GM21576 (cell line): ENCODE results near the gene PLA2G6.
"Not testable (repeated sequence)": the region's sequence is repeated elsewhere in the genome, so short reads cannot be mapped to it uniquely, and the experiment has no call there.

Experiments used
- ATAC-seq: cut with Tn5 transposase; IDR thresholded peaks from one replicate; pipeline ENCODE4 v1.9.1; 2021; ENCODE audit warnings: mild to moderate bottlenecking, moderate library complexity; ENCODE audit not compliant: unreplicated experiment

Gene PLA2G6

GRCh38 chr22:38169116-38169515, 12.5 kb downstream of the PLA2G6 start:
- no peak for ATAC-seq

GRCh38 chr22:38167988-38168407, 13.6 kb downstream of the PLA2G6 start:
- no peak for ATAC-seq

DNA sequence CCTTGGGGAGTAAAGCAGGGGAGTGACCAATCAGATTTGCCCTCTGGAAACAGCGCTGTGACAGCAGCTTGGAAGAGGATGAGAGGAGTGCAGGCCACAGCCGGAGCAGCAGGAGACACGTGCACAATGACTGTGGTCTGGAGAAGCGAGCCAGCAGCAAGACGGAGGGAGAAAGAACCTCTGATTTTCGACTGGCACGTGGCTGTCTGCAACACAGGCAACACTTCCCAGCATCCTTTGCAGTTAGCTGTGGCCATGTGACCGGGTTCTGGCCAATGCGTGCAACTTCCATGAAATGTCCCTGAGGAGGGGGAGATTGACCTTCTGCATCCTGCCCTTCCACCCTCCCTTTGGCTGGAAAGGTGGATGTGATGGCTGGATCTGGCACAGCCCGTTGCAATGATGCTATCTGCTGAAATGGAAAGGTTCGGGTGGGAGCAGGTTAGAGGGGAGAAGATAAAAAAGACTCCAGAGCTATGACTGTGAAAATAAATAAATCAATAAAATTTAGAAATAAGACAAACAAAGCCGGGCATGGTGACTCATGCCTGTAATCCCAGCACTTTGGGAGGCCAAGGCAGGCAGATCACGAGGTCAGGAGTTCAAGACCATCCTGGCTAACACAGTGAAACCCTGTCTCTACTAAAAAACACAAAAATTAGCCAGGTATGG, 15.6 kb downstream of the PLA2G6 start:
- ATAC-seq, result no peak

DNA sequence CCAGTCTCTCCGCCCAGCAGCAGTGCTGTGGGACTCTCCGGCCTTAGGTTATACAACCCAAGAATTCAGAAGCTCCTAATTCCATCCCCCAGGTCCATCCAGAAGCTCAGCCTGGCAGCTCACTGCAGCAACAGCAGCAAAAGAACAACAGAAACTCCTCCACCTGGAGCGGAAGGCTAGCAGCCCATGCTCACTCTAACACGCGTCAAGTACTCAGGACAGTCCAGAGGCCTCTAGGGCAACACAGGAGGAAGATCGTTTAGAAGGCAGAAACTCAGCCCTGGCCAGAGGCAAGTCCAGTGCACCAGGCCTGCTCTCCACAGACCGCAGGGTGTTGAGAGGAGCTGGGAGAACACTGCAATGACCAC, 17.1 kb downstream of the PLA2G6 start:
- ATAC-seq, result no peak

- ATAC-seq, result no peak
Measured at GRCh38 chr22:38163844-38164550, 17.6 kb downstream of the PLA2G6 start.

DNA sequence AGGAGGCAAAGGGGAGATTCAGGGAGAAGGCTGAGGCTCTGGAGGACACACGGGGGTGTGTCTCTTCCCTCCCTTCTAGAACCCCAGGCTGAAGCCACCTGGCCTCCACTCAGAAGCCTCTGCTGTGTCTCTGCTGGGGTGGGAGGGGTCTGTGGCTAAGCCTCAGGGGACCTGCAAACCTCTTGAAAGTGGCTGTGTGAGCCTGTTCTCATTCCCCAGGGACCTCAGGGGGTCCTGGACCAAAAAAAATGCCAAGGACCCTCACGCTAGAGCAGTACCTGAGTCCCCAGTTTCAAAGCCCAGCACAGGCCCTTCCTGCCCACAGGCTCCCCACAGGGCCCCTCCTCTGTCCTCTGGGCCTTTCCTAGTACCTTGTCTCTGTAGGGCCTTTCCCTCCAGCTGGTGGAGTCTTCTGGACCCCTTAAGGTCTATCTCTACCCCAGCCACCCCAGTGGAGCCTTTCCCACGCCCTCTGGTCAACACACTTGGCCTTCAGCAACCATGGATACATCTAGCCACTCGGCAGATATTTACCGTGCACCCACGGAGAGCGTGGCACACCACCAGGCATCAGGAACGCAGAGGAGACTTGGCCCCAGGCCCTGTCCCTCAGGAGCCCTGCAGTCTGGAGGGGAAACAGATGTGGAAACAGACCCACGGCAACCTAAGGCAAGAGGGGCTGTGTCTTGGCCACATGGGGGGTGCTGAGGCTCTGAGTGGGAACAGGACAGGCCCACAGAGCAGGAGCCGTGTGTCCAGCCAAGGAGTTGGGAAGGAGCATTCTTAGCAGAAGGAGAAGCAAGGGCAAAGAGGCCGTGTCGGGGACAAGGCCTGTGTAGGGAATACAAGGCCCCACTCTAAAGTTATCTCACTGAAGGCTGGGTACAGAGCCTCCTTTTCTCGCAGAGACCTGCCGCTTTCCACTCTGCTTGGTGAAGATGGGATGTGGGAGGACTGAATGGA, 18.5 kb downstream of the PLA2G6 start:
- ATAC-seq, result no peak

GRCh38 chr22:38155703-38156102, 25.9 kb downstream of the PLA2G6 start:
- no peak for ATAC-seq

- not testable (repeated sequence) for ATAC-seq
Measured at GRCh38 chr22:38154563-38154915, 27.1 kb downstream of the PLA2G6 start.

- ATAC-seq, result no peak
Measured at GRCh38 chr22:38153821-38154562, 27.6 kb downstream of the PLA2G6 start.

- ATAC-seq, result no peak
Measured at GRCh38 chr22:38151126-38151500, 30.5 kb downstream of the PLA2G6 start.

GRCh38 chr22:38148245-38148644, 33.4 kb downstream of the PLA2G6 start:
- ATAC-seq, result no peak

GRCh38 chr22:38146166-38146565, 35.5 kb downstream of the PLA2G6 start:
- ATAC-seq, result not testable (repeated sequence)

DNA sequence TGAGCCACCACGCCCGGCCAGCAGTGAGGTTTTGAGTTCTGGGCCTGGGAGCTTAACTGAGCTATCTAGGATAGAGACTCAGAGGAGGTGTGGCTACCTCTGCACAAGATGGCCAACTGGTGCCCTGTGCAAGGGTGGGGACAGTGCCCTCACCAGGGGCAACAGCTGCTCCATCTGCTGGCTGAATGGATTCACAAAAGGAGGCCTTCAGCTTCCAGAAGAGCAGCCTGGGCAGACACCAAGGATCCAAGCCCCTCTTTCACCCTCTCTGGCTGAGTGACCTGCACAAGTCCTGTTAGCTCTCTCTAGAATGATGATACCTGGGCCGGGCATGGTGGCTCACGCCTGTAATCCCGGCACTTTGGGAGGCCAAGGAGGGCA, 37.6 kb downstream of the PLA2G6 start:
- no peak for ATAC-seq

DNA sequence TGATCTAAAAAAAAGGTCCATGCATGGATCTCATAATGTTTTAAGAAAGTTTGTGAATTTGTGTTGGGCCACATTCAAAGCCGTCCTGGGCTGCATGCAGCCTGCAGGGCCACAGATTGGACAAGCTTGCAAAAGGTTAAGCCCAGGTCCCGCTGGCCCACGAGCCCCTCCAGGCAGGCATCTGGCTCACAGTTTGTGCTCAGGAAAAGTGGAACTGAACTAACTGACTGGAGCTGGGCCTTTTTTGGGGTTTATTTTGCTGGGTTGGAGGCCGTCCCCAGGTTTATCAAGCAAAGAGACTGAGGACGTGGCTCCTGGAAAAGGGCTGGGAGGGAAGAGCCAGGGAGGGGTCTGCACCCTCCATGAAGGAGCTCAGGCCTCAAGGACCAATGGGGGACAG, 39.0 kb downstream of the PLA2G6 start:
- no peak for ATAC-seq

DNA sequence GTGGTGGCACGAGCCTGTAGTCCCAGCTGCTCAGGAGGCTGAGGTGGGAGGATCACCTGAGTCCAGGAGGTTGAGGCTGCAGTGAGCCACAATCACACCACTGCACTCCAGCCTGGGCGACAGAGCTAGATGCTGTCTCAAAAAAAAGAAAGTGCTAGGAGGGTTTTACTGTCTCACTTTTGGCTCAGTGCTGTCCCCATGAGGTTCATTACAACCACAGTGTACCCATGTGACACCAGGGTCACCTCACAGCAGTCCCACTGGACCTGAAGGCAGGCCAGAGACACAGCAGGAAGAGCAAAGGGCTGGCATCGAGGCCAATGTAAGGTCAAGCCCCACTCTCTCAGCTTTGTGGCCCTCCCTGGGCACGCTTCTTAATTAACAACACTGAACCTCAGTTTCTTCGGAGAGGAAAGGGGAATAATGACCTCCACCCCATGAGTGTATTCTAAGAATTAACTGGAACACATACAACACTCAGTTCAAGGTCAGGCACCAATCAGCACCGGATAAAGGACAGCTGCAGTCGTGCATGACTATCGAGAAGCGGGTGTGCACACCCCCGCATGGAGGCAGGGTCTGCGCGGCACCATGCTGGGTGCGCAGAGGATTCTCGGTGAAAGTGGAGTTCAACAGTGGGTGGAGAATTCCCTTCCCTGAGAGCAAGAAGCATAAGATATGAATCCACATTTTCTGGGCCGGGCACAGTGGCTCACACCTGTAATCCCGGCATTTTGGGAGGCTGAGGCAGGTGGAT, 40.2 kb downstream of the PLA2G6 start:
- no peak for ATAC-seq

DNA sequence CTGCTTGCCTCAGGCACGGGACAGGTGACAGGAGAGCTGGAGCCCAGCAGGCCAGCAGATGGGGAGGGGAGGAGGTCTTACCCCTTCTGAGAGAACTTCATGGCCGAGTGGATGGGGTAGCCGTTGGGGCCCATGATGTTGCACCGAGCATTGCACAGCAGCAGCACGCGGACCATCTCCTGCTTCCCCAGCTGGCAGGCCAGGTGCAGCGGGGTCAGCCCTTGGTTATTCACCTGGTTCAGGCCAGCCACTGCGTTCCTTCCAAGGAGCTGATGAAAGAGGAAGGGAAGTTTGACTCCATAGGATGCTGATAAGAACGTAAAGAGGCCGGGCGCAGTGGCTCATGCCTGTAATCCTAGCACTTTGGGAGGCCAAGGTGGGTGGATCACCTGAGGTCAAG, 41.7 kb downstream of the PLA2G6 start:
- no peak for ATAC-seq

DNA sequence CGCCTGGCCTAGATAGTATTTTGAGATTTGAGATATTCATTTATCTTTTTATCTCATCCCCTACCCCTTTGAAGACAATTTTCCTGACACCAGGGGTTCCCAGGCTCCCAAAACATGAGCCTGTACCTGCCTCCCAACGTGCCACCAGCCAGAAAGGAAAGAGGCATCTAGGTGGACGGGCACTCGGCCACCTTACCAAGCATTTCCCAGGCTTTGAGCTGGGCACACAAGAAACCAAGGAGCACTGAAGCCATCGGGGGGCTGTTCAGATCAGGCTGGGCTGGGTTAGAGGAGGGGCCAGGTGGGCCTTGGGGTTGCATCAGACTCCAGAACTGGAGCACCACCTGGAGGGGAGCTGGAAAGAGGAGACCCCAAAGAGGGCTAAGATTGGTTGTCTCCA, 42.7 kb downstream of the PLA2G6 start:
- no peak for ATAC-seq

DNA sequence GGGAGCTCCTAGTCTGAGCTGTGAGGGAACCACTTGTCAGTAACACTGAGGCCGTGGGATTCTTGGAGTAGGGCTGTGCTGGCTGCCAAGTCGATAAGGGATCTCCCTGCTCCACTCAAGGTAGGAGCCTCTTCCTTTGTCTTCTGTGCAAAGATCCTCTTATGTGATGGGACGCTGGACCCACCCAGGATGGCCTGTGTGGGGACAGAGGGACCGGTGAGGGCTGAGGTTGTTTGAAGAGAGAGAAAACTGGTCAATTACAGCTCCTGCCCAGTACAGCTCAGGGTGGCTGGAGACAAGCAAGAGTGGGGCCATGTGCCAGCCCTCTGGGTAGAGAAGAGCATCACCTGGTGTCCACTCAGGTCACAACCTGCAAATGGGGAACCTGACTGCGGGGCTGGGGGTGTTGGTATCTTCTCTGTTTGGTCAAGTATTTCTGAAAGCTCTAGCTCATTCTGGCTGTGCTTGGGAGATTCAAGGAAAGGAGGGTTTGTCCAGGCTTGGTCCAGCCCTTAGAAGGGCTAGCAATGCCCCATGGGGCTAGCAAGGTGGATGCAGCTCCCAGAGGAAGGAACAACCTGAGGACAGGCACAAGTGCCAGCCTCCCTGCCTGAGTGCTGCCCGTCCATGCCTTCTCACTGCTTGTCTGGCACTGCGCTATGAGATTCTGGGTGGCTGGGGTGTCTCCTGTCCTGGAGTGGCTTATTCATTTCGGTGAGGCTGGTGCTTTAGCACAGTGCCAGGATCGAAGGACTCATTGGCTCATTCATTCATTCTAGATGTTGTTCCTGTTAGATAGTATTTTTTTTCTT, 43.5 kb downstream of the PLA2G6 start:
- no peak for ATAC-seq

DNA sequence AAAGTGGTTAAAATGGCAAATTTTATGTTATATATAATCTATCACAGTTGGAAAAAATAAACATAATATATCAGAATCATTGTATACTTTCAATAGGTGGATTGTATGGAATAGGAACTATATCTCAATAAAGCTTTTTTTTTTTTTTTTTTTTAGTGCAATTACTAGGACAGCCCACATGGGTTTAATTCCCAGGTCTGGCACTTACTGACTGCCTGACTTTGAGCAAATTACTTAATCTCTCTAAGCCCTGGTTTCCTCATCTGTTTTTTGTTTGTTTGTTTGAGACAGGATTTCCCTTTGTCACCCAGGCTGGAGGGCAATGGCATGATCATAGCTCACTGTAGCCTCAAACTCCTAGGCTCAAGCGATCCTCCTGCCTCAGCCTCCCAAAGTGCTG, 45.0 kb downstream of the PLA2G6 start:
- ATAC-seq, result no peak
